GM18861 (cell line): Measurements from ENCODE around the gene LINGO1.

Experiments
- ATAC-seq: cut with Tn5 transposase; IDR thresholded peaks from one replicate; pipeline ENCODE4 v1.9.1; 2021; ENCODE audit not compliant: unreplicated experiment

The LINGO1 gene

GRCh38 chr15:77573802-77574201 is 58.9 kb downstream of the LINGO1 start:
- ATAC-seq, result no peak

- ATAC-seq, result no peak
These were observed 60.5 kb downstream of the LINGO1 start for GRCh38 chr15:77572186-77572585.

- no peak for ATAC-seq
These were observed 61.0 kb downstream of the LINGO1 start for GRCh38 chr15:77571741-77572140.

GRCh38 chr15:77571181-77571580 is 61.5 kb downstream of the LINGO1 start:
- no peak for ATAC-seq

- ATAC-seq, result no peak
These were observed 63.0 kb downstream of the LINGO1 start for GRCh38 chr15:77569729-77570125.

GRCh38 chr15:77568973-77569728 is 63.6 kb downstream of the LINGO1 start:
- ATAC-seq, result no peak

- no peak for ATAC-seq
These were observed 64.4 kb downstream of the LINGO1 start for GRCh38 chr15:77568014-77568972.

- no peak for ATAC-seq
These were observed 65.5 kb downstream of the LINGO1 start for GRCh38 chr15:77567202-77567601.

GRCh38 chr15:77566092-77566491 is 66.6 kb downstream of the LINGO1 start:
- no peak for ATAC-seq

- no peak for ATAC-seq
These were observed 67.3 kb downstream of the LINGO1 start for GRCh38 chr15:77565378-77565915.

- ATAC-seq, result no peak
These were observed 67.8 kb downstream of the LINGO1 start for GRCh38 chr15:77564938-77565337.

- no peak for ATAC-seq
These were observed 68.4 kb downstream of the LINGO1 start for GRCh38 chr15:77564341-77564740.

GRCh38 chr15:77563623-77564156 is 69.0 kb downstream of the LINGO1 start:
- ATAC-seq, result no peak
